Subcutaneous adipose tissue (tissue), 4 donors: ENCODE results near the gene ILDR1. TPM values are rescaled to one million over a fixed set of nuclear protein-coding genes. Genes with fewer than 3 reads are reported as not detected.

ENCODE experiments used
- small RNA-seq: library from RNA; depleted of rRNA; stranded (forward); fragments of <200 nt; gene quantifications from one replicate; pipeline ENCODE3, GENCODE V24; 2016
- total RNA-seq, 4 donors: library from RNA; depleted of rRNA; stranded (reverse); fragments of >200 nt; gene quantifications; one replicate each; pipeline ENCODE4 v1.1.0, GENCODE V29; 2016
- TF ChIP-seq, protein P1 (sequence below): fragments of 450-650 bp; IDR thresholded peaks from one replicate; pipeline ENCODE4 v1.5.1; 2016; ENCODE audit warnings: low read depth, mild to moderate bottlenecking, control low read depth, antibody characterized with exemption, moderate library complexity

ILDR1 gene
- total RNA-seq, 4 donors from 2014 or later, result 0.17 TPM; not detected in 3

DNA sequence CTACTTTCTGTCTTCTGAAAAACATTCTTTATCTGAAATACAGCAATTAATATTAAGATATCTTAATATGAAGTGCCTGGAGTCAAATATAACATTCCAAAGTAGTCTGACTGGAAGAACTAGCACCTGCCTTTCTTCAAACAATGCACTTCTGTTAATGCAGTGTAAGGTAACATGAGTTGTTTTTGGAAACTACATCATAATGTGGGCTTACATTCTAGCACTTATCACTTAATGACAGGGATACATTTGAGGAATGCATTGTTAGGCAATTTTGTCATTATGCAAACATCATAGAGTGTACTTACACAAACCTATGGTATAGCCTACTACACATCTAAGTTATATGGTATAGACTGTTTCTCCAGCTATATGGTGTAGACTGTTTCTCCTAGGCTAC, 78.6 kb downstream of the ILDR1 start:
- TF ChIP-seq, protein P1, sequence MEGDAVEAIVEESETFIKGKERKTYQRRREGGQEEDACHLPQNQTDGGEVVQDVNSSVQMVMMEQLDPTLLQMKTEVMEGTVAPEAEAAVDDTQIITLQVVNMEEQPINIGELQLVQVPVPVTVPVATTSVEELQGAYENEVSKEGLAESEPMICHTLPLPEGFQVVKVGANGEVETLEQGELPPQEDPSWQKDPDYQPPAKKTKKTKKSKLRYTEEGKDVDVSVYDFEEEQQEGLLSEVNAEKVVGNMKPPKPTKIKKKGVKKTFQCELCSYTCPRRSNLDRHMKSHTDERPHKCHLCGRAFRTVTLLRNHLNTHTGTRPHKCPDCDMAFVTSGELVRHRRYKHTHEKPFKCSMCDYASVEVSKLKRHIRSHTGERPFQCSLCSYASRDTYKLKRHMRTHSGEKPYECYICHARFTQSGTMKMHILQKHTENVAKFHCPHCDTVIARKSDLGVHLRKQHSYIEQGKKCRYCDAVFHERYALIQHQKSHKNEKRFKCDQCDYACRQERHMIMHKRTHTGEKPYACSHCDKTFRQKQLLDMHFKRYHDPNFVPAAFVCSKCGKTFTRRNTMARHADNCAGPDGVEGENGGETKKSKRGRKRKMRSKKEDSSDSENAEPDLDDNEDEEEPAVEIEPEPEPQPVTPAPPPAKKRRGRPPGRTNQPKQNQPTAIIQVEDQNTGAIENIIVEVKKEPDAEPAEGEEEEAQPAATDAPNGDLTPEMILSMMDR, result no peak

DNA sequence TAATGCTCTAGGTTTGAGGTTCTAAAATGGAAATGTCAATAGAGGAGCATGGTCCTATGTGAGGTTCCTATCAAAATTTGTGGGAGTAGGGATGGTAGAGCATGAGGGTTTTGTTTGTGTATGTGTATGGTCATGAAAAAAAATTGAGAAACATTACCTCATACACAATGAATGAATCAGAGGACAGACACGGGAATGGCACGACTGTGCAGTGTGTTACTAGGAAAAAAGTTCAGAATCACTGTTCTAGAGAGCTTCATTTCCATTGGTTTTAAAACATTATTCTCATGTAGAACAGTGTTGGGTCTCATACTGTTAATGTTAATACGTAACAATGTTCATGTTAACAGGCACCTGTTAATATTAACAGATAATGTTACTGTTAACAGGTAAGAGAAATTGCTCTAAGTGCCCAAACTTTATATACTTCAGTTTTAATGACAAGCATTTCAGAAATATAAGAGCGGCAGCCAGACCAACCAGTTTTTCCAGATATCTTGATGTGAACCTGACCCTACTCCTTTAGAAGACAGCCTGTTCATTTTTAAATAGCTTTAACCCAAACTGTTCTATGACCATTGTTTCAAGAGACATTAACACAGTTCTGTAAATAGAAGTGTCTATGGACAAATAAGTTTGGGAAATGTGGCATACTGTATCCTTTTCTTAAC, 79.8 kb downstream of the ILDR1 start:
- TF ChIP-seq, protein P1, result no peak

DNA sequence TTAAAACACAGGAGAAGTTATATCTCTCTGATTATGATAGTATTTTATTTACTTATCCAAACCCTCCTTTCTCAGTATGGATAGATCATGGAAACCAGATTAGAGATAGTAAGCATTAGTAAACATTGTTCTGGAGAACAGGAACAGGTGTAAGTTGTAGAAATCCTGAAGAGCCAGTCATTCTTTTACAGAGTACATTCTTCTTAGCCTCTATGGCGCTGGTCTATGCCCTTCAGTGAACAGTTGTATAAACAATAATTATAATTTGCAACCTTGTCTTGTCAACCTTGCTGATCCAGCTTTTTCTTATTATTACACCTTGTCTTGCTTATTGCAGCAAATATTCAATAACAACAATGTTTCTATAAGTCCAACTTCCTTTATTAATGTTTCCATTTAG, 80.5 kb downstream of the ILDR1 start:
- TF ChIP-seq, protein P1, result no peak

Small RNA genes lying within 50 kb of the gene (small RNA-seq; reads per million reads assigned to genes)
- 0.49 reads per million for gene RF00019

Other genes with a start within 250 kb of the ILDR1 start
- gene IQCB1, start 187.2 kb downstream of the ILDR1 start, total RNA-seq, result 10 to 100 TPM in 3 of 4 donors, 1 to 10 TPM in 1; 9.4 to 23.0 (median 17.5) TPM
- gene EAF2, start 187.0 kb downstream of the ILDR1 start, total RNA-seq, result 10 to 100 TPM in 2 of 4 donors, 1 to 10 TPM in 2; 9.2 to 14.6 (median 10.0) TPM
- 1 to 10 TPM; 1.3 to 3.7 (median 2.1) TPM for gene SLC15A2, start 127.8 kb downstream of the ILDR1 start, total RNA-seq
- gene CD86, start 33.1 kb upstream of the ILDR1 start, total RNA-seq, result 10 to 100 TPM in 3 of 4 donors, 1 to 10 TPM in 1; 7.0 to 61.4 (median 11.8) TPM
- under 1 TPM in 1 of 4 donors, not detected in 3; under 0.01 TPM for gene CASR, start 161.4 kb upstream of the ILDR1 start, total RNA-seq